ENCODE results near the gene ALMS1.
"Not testable (repeated sequence)": the region's sequence is repeated elsewhere in the genome, so short reads cannot be mapped to it uniquely, and the experiment has no call there.

Gene ALMS1

DNA sequence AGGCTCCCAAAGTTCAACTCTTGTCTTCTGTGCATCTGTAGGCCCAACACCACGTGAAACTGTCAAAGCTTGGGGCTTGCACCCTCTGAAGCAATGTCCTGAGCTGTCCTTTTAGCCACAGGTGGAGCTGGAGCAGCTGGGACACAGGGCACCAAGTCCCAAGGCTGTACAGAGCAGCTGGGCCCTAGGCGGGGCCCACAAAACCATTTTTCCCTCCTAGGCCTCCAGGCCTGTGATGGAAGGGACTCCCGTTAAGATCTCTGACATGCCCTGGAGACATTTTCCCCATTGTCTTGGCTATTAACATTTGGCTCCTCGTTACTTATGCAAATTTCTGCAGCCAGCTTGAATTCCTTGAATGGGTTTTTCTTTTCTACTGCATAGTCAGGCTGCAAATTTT lies 145.1 kb downstream of the ALMS1 start:
- not testable (repeated sequence) for DNase-seq

DNA sequence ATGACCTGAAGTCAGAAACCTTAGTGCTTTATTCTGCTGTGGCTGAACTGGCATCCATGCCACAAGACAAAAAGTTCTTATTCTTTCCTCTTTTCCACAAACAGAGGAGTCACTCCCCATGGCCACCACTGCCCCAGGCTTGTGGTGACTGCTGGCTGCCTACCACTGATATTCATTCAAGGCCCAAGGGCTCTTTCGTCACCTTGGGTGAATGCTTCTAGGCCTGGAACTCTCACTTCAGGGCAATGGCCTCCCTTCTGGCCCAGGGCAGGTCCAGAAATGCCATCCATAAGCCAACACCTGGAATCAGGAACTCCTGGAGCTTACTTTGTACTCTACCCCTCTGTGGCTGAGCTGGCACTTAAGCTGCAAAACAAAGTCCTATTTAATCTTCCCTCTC lies 146.7 kb downstream of the ALMS1 start:
- DNase-seq: no peak

DNA sequence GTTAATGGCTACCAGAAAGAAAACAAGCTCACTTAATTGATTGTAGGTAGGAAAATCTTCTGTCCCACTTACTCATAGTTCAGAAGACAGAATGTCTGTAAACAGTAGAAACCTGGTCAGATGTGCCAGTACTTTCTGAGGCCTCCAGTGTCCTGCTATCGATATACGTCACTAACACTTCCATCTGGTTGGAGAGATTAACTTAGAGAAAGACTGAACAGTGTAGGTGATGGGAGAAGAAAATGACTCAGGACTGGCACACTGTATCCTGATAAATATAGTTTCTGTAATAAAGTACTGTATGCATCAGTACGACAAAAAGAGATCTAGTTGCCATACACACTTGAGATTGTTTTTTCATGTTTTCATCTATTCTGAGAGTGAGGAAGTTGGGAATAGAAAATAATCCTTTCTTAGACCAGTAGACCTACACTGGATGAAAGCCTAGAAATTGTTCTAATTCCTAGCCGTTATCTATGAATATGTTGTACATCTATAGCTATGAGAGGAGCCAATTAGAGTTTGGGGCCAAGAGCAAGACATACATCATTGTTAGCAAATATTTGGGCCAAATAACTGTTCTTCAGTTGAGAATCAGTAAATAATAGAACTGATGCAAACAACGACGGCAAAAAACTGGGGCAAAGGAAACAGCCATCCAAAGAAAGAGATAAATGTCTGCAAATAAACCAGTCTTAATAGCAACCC lies 150.7 kb downstream of the ALMS1 start:
- DNase-seq: no peak

DNA sequence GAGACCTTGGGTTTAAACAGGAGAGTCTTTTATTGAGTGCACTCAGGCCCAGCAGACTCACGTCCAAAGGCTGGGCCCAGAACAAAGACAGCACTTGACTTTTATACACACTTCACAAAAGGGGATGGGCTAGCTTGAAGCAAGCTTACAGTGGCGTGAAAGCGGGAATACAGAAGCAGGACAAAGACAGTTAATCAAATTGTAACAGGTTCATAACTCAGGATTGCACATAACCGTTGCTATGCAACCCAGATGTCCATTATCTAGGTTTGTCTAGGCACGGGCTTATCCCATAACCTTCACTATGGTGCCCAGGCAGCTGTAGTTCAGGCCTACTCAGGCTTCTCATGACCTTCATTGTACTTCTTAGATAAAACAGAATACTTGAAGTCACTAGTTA lies 175.2 kb downstream of the ALMS1 start:
- DNase-seq: not testable (repeated sequence)

DNA sequence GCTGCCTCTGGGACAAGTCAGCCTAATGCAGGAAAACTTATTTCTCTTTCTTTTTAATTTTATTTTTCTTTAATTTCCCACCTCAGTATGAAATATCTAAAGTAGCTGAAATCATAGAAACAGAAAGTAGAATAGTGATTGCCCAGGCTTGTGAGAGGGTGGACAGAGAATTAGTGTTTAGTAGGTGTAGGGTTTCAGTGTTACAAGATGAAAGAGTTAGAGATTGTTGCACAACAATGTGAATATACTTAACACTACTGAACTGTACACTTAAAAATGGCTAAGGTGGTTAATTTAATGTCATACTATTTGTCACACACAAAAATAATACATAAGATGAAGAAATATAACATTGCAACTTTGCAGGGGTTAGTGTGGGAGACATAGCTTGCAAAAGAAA lies 175.8 kb downstream of the ALMS1 start:
- DNase-seq: no peak

- DNase-seq: no peak
Measured at GRCh38 chr2:73564986-73565385, 179.3 kb downstream of the ALMS1 start.

DNA sequence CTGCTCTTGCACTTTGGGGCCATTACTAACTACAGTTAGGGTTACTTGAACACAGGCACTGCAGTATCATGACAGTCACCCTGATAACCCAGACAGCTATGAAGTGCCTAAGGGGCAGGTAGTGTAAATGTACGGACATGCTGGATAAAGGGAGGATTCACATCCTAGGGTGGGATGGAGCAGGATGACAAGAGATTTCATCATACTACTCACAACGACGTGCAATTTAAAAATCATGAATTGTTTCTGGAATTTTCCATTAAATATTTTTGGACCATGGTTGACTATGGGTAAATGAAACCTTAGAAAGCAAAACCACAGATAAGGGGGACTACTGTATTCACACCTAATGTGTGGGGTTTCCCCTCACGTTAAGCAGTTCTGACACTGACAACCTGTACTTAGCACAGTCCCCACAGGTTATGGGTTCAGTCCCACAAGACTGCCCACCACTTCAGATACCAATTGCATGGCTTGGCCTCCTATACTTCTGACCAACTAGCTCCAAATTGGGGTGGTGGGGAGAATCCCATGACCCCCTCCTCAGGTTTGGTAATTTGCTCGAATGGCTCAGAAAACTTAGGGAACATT lies 180.7 kb downstream of the ALMS1 start:
- no peak for DNase-seq

GRCh38 chr2:73575261-73575660 lies 189.6 kb downstream of the ALMS1 start:
- no peak for DNase-seq

GRCh38 chr2:73582364-73582763 lies 196.7 kb downstream of the ALMS1 start:
- DNase-seq: no peak

DNA sequence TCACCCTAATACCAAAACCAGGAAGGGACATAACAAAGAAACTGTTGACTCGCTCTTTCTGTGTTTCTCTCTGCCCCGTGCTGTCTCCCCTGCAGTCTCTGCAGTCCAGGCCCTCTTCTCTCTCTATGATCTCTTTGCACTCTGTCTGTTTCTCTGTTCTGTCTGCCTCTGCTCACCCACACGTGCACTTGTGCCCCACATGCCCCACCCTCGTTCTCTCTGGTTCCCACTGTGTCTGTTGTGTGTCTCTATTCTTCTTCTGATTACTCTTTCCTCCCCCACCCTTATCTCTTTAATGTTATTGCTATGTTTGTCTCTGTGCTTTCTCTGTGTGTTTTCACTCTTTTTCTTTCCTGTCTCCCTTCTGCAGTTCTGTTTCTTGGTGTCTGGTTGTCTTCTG lies 202.5 kb downstream of the ALMS1 start:
- no peak for DNase-seq

DNA sequence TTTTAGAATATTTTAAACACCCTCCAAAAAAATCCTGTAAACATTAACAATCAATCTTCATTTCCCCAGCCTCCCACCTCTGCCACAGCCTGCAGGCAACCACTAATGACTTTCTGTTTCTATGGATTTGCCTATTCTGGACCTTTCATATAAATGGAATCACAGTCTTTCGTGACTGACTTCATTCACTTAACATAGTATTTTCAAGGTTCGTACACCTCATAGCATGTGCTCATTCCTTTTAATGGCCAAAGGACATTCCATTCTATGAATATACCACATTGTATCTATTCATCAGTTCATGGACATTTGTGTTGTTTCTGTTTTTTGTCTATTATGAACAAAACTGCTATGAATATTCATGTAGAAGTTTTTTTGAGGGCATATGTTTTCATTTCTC lies 208.0 kb downstream of the ALMS1 start:
- DNase-seq: no peak

DNA sequence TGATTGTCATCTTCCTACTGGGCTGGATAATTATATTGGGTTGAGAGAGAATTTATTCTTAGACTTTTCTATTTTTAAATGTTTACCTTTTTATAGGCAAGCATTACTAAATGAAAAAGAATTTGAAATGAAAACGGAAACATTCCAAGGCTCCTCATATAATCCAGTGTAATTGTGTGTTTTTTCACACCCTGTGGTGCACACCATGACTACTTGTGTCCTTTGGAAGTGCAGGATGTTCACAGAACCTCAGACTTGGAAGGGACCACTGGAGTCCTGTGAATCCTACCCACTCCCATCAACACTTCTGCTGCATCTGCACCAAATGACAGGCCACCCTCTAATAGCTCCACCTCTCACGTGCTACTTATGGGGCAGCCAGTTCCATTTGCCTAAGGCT lies 208.6 kb downstream of the ALMS1 start:
- no peak for DNase-seq

DNA sequence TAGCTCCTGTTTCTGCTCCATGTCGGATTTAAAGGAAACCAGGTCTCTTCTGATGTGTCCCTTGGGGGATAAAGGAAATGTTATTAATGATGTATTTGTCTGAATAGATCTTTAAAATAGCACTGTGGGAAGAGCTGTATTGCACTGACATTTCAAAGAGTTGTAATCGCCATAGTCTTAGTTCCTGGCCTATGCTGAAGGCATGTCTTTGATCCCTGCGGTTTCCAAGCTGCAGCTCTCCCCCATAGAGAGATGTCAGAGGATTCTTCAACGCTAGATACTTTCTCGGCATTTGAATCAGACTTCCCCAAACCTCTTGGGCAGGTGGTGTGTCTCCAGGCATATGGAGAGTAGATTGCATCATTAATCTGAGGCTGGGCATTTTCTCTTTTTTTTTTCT lies 216.1 kb downstream of the ALMS1 start:
- DNase-seq: no peak

DNA sequence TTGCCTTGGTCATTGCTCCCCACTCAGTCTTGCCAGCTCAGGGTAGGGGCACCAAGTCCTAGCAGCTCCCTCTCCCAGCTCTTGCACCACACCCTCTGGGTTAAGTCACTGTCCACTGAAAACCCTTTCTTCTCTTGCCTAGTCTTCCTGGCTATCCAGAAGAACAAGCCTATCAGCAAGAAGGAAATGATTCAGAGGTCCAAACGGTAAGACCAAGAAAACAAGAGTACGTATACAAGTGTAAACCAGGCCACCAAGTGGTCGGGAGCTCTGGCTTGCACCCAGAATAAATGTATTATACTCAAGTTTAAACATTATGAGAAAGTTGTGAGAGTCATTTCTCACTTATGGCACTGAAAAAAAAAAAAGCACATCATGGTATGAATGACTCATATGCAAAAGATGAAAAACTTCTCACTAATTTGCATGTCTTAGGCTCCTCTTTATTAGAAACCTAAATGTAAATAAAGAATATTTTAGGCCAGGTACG lies 217.5 kb downstream of the ALMS1 start:
- not testable (repeated sequence) for DNase-seq

DNA sequence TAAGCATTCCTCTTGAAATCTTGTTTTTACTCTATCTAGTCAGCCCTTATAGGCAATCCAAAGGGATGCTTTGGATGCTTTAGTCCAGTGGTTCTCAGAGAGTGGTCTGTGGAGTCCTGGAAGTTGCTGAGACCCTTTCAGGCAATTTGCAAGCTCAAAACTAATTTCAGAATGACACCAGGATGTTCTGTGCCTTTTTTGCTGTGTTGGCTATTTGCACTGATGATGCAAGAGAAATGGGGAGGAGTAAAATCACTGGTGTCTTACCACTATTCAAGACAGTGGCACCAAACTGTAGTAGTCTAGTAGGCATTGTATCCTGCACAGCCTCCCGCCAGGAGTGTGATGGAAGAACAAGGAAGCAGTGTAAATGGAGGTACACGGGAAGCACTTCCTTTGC lies 219.0 kb downstream of the ALMS1 start:
- not testable (repeated sequence) for DNase-seq

DNA sequence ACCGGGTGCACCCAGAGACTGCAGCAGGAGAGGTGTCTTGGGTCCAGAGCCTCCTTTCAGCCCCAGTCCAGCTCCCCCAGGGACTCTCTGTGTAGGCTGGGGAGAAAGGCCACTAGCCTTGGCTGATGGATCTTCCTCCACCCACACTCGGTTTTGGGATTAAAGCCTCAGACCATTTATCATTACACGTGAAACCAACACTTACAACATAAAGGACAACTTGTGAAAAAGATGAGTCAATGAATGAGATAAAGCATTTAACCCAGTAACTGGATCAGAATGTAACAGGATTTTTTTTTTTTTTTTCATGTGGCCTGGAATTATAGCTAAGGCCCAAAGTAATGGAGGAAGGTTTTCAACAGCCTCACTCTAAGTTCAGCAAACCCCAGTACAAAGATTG lies 224.5 kb downstream of the ALMS1 start:
- no peak for DNase-seq

GRCh38 chr2:73611193-73611592 lies 225.6 kb downstream of the ALMS1 start:
- DNase-seq: no peak

GRCh38 chr2:73611867-73612266 lies 226.2 kb downstream of the ALMS1 start:
- DNase-seq: no peak

DNA sequence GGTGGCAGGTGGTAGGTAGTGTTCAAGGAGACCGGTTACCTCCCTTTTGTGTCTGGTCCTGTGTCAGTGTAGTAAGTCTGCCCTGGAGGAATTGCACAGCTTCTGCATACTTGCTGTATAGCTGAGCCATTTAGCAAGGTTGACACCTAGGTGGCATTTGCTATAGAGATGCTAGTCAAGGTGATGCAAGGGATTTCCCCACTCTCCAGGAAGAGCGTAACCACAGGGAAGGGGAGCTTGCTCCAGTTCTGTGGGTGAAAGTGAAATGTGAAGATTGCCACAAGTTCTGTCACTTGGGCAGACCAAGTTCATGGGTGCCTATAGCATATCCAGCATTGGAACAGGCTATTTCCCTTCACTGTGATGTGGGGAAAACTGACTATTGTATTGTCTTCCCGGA lies 228.5 kb downstream of the ALMS1 start:
- no peak for DNase-seq

GRCh38 chr2:73614997-73615396 lies 229.4 kb downstream of the ALMS1 start:
- DNase-seq: no peak

- not testable (repeated sequence) for DNase-seq
Measured at GRCh38 chr2:73619925-73620324, 234.3 kb downstream of the ALMS1 start.

DNA sequence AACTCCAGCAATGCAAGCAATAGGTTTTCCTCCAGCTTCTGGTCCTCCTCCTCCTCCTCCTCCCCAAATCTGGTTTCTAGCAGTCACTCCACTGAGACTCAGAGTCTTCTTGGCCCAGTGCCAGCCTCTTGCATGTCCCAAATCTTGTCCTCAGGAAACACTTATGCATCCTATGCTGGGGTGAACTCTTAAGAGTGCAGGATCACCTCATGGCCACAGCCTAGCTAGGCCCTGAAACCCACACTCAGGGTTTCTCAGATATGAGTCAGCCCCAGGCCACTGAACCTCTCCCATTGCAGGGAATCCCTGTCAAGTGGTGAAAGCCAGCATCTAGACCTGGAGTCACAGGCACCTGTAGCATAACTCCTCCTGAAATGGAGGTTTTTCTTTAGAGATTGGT lies 238.4 kb downstream of the ALMS1 start:
- not testable (repeated sequence) for DNase-seq

GRCh38 chr2:73624625-73625024 lies 239.0 kb downstream of the ALMS1 start:
- DNase-seq: not testable (repeated sequence)

- DNase-seq: peak; percentile 45
Measured at GRCh38 chr2:73626237-73626636, 240.6 kb downstream of the ALMS1 start.

GRCh38 chr2:73628493-73628892 lies 242.9 kb downstream of the ALMS1 start:
- DNase-seq: not testable (repeated sequence)
